Neural cell (in vitro differentiated cells): Measurements from ENCODE around the gene TAGLN3. TPM values are rescaled to one million over a fixed set of nuclear protein-coding genes. Genes with fewer than 3 reads are reported as not detected.

Experiments
- H2AFZ ChIP-seq: fragments of 200-600, 300-800 bp; sonication (generic), shearing (Covaris generic); 2 replicates; pipeline ENCODE4 v1.6.0; 2014; ENCODE audit warnings: low read depth, mild to moderate bottlenecking, antibody characterized with exemption, low read length, moderate library complexity
- H3F3A ChIP-seq: fragments of 200-600 bp; shearing (Covaris generic); 2 replicates; pipeline ENCODE4 v1.6.1; 2016; ENCODE audit warnings: mild to moderate bottlenecking, moderate library complexity, mixed read lengths, antibody characterized with exemption, low read length; ENCODE audit not compliant: insufficient read depth, poor library complexity, severe bottlenecking
- H3K27ac ChIP-seq: fragments of 200-600, 300-800 bp; sonication (generic), shearing (Covaris generic); 2 replicates; pipeline ENCODE4 v1.5.1; 2014; ENCODE audit warnings: mild to moderate bottlenecking, low read length, moderate library complexity
- H3K27me3 ChIP-seq: fragments of 300-800, 200-600 bp; sonication (generic), shearing (Covaris generic); 2 replicates; pipeline ENCODE4 v1.6.0; 2014; ENCODE audit warnings: mild to moderate bottlenecking, low read depth, low read length, moderate library complexity; ENCODE audit not compliant: insufficient read depth
- H3K36me3 ChIP-seq: fragments of 300-800, 200-600 bp; sonication (generic), shearing (Covaris generic); 2 replicates; pipeline ENCODE4 v1.5.1; 2014; ENCODE audit warnings: mild to moderate bottlenecking, antibody characterized with exemption, low read length, moderate library complexity; ENCODE audit not compliant: insufficient read depth
- H3K4me2 ChIP-seq: fragments of 300-800, 200-600 bp; sonication (generic), shearing (Covaris generic); 2 replicates; pipeline ENCODE4 v1.6.0; 2014; ENCODE audit warnings: mild to moderate bottlenecking, low read length
- H3K4me3 ChIP-seq: fragments of 300-800, 200-600 bp; sonication (generic), shearing (Covaris generic); 2 replicates; pipeline ENCODE4 v1.5.1; 2014; ENCODE audit warnings: mild to moderate bottlenecking, low read length, moderate library complexity
- H3K79me2 ChIP-seq: fragments of 200-600 bp; shearing (Covaris generic); replicated peaks from 2 replicates; pipeline ENCODE4 v1.6.0; 2014; ENCODE audit warnings: mild to moderate bottlenecking, low read length, moderate library complexity; ENCODE audit not compliant: insufficient read depth
- H3K9ac ChIP-seq: fragments of 300-800, 200-600 bp; sonication (generic), shearing (Covaris generic); 2 replicates; pipeline ENCODE4 v1.6.1; 2016; ENCODE audit warnings: mild to moderate bottlenecking, low read length, mixed read lengths
- H3K9me2 ChIP-seq: fragments of 200-600 bp; shearing (Covaris generic); 2 replicates; pipeline ENCODE4 v1.6.1; 2016; ENCODE audit warnings: mild to moderate bottlenecking, low read length, mixed read lengths; ENCODE audit not compliant: insufficient read depth
- H3K9me3 ChIP-seq: fragments of 200-600, 300-800 bp; sonication (generic), shearing (Covaris generic); 2 replicates; pipeline ENCODE4 v1.6.1; 2016; ENCODE audit warnings: mild to moderate bottlenecking, mixed run types, low read length, moderate library complexity, mixed read lengths
- H4K20me1 ChIP-seq: fragments of 200-600 bp; shearing (Covaris generic); 2 replicates; pipeline ENCODE4 v1.6.1; 2016; ENCODE audit warnings: mild to moderate bottlenecking, mixed run types; ENCODE audit not compliant: insufficient read depth
- EP300 ChIP-seq: fragments of 450-650 bp; conservative IDR thresholded peaks from 2 replicates; pipeline ENCODE4 v1.6.1; 2014; ENCODE audit warnings: antibody characterized with exemption, mild to moderate bottlenecking, moderate library complexity; ENCODE audit not compliant: poor library complexity, severe bottlenecking
- EZH2 ChIP-seq: fragments of 200-600, 300-800 bp; shearing (Covaris generic), sonication (generic); IDR thresholded peaks from 2 replicates; pipeline ENCODE4 v1.6.1; 2014; ENCODE audit warnings: antibody characterized with exemption, low read length, borderline replicate concordance, mild to moderate bottlenecking; ENCODE audit not compliant: insufficient read depth, poor library complexity, severe bottlenecking
- MXI1 ChIP-seq: fragments of 450-650 bp; conservative IDR thresholded peaks from 2 replicates; pipeline ENCODE4 v1.6.1; 2014; ENCODE audit warnings: antibody characterized with exemption, mild to moderate bottlenecking; ENCODE audit not compliant: poor library complexity, severe bottlenecking
- POLR2AphosphoS5 ChIP-seq: IDR thresholded peaks from 2 replicates; pipeline ENCODE4 v1.6.1; 2012
- RAD21 ChIP-seq: fragments of 450-650 bp; conservative IDR thresholded peaks from 2 replicates; pipeline ENCODE4 v1.6.1; 2014; ENCODE audit warnings: antibody characterized with exemption, mild to moderate bottlenecking, moderate library complexity
- REST ChIP-seq: IDR thresholded peaks from 2 replicates; pipeline ENCODE4 v1.6.1; 2012; ENCODE audit warnings: borderline replicate concordance
- SMC3 ChIP-seq: fragments of 450-650 bp; conservative IDR thresholded peaks from 2 replicates; pipeline ENCODE4 v1.6.1; 2014; ENCODE audit warnings: antibody characterized with exemption, mild to moderate bottlenecking, moderate library complexity; ENCODE audit not compliant: poor library complexity
- TAF1 ChIP-seq: IDR thresholded peaks from 2 replicates; pipeline ENCODE4 v1.6.1; 2012; ENCODE audit warnings: low read depth
- polyA plus RNA-seq: library from polyadenylated mRNA; depleted of rRNA; stranded (reverse); fragments of >200 nt; gene quantifications from 2 replicates; pipeline ENCODE4 v1.2.3, GENCODE V29; 2014
- TF ChIP-seq, protein P1 (sequence below): fragments of 450-650 bp; IDR thresholded peaks from 2 replicates; pipeline ENCODE4 v1.5.1; 2014; ENCODE audit warnings: antibody characterized with exemption, mild to moderate bottlenecking, moderate library complexity; ENCODE audit not compliant: poor library complexity, severe bottlenecking

The TAGLN3 gene
- polyA plus RNA-seq, 1 donor from 2014 or later = 519 TPM

DNA sequence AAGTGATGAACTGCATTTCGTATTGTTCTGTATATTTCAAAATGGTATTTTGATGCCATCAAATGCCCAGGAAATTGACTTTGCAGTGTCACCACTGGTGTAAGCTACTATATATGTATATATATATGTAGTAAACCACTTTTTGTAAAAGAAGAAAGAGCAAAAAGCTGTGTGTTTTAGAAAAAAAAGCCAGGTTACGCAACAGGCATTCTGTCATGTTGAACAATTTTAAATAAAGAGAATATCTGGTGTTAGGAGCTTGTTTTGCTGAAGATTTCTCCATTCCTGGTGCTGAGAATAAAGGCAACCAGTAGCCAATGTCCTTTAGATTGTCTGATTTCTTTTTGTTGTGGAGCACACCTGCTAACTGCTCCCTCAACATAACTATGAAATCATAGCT, 23.6 kb upstream of the TAGLN3 start:
- H3K9ac ChIP-seq = no peak overlapping the region
- H3K9me3 ChIP-seq = no peaks in the 10 kb centered on the region
- no peaks in the 10 kb centered on the region for H3F3A ChIP-seq
- no peaks in the 10 kb centered on the region for H3K9me2 ChIP-seq
- peaks cover 13% of the 10 kb centered on the region for H3K79me2 ChIP-seq
- H3K27me3 ChIP-seq = no peaks in the 10 kb centered on the region
- H3K4me3 ChIP-seq = no peak overlapping the region
- H3K27ac ChIP-seq = no peak overlapping the region
- no peak for TF ChIP-seq MXI1
- no peak for TF ChIP-seq RAD21
- no peak for TF ChIP-seq REST
- TF ChIP-seq POLR2AphosphoS5 = no peak
- TF ChIP-seq EZH2 = no peak
- TF ChIP-seq, protein P1, sequence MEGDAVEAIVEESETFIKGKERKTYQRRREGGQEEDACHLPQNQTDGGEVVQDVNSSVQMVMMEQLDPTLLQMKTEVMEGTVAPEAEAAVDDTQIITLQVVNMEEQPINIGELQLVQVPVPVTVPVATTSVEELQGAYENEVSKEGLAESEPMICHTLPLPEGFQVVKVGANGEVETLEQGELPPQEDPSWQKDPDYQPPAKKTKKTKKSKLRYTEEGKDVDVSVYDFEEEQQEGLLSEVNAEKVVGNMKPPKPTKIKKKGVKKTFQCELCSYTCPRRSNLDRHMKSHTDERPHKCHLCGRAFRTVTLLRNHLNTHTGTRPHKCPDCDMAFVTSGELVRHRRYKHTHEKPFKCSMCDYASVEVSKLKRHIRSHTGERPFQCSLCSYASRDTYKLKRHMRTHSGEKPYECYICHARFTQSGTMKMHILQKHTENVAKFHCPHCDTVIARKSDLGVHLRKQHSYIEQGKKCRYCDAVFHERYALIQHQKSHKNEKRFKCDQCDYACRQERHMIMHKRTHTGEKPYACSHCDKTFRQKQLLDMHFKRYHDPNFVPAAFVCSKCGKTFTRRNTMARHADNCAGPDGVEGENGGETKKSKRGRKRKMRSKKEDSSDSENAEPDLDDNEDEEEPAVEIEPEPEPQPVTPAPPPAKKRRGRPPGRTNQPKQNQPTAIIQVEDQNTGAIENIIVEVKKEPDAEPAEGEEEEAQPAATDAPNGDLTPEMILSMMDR = no peak
- TF ChIP-seq EP300 = no peak
- TF ChIP-seq TAF1 = no peak
- TF ChIP-seq SMC3 = no peak
- H2AFZ ChIP-seq = no peak overlapping the region
- no peaks in the 10 kb centered on the region for H4K20me1 ChIP-seq
- H3K4me2 ChIP-seq = no peak overlapping the region
- H3K36me3 ChIP-seq = no peaks in the 10 kb centered on the region

DNA sequence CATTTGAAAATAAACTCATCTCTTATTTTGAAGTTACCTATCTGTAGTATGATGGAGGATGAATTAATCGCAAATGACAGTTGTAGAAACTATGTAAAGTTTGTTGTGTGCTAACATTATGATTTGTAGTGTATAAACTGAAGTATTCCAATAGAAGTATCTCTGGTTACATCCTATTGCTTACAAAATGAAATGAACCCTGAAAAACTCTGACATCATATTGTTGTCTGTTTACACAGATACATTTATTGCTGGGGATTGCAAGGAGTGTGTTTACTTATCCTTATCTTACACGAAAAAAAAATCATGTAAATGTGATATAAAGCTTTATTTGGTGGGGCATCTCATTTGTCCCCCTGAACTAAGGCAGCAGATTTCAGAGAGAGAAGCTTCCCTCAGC, 22.5 kb upstream of the TAGLN3 start:
- no peaks in the 10 kb centered on the region for H3K27me3 ChIP-seq
- no peaks in the 10 kb centered on the region for H3K36me3 ChIP-seq
- no peaks in the 10 kb centered on the region for H3K9me2 ChIP-seq
- no peak overlapping the region for H3K9ac ChIP-seq
- H3K27ac ChIP-seq = no peak overlapping the region
- no peaks in the 10 kb centered on the region for H3K9me3 ChIP-seq
- no peak overlapping the region for H3K4me3 ChIP-seq
- peaks cover 24% of the 10 kb centered on the region for H3K79me2 ChIP-seq
- no peak overlapping the region for H2AFZ ChIP-seq
- H3K4me2 ChIP-seq = no peak overlapping the region
- H3F3A ChIP-seq = no peaks in the 10 kb centered on the region
- H4K20me1 ChIP-seq = no peaks in the 10 kb centered on the region
- TF ChIP-seq TAF1 (no peak), REST (no peak), RAD21 (no peak), MXI1 (no peak), EZH2 (no peak), POLR2AphosphoS5 (no peak), SMC3 (no peak), EP300 (no peak)
- TF ChIP-seq, protein P1 = no peak
